IMR-90 (cell line): ENCODE measurements around the gene RNU5D-1. TPM values are rescaled to one million over a fixed set of nuclear protein-coding genes. Genes with fewer than 3 reads are reported as not detected.

Source experiments
- ATAC-seq: fragments of 200-7000 bp; cut with Tn5 transposase; 2 replicates; pipeline ENCODE4 v1.9.1; 2020; ENCODE audit warnings: low read depth, mild to moderate bottlenecking, moderate library complexity
- BruUV-seq: library from RNA; stranded (reverse); fragments of 400-500 nt; replicated peaks from 2 replicates; lab custom pipeline; 2021; lab: Mats Ljungman, UMichigan
- CTCF ChIA-PET: fragments of 300-600 bp; formaldehyde crosslinking; extraction: SDS; loops from one replicate; lab custom pipeline; 2021; ENCODE audit warnings: antibody characterized with exemption; lab: Yijun Ruan, JAX
- POLR2A ChIA-PET: fragments of 300-600 bp; sonication (Branson Sonifier 250); formaldehyde crosslinking; loops from one replicate; lab custom pipeline; 2022; ENCODE audit warnings: antibody characterized with exemption; ENCODE audit not compliant: unreplicated experiment; lab: Charles Lee
- DNase-seq: peaks from one replicate; pipeline ENCODE4 v3.0.0; 2013
- H2AFZ ChIP-seq: replicated peaks from 2 replicates; pipeline ENCODE3; 2013; ENCODE audit warnings: low read length, mild to moderate bottlenecking; ENCODE audit not compliant: poor library complexity
- H2AK5ac ChIP-seq: 2 replicates; pipeline ENCODE4 v1.6.1; 2013; ENCODE audit warnings: low read depth, low read length, inconsistent platforms
- H2AK9ac ChIP-seq: replicated peaks from 2 replicates; pipeline ENCODE3; 2013; ENCODE audit warnings: mild to moderate bottlenecking, low read depth, low read length, moderate library complexity; ENCODE audit not compliant: poor library complexity
- H2BK120ac ChIP-seq: 2 replicates; pipeline ENCODE4 v1.6.1; 2013; ENCODE audit warnings: low read depth, low read length, inconsistent platforms
- H2BK15ac ChIP-seq: 3 replicates; pipeline ENCODE4 v1.6.1; 2013; ENCODE audit warnings: low read depth, low read length, inconsistent platforms
- H2BK20ac ChIP-seq: 2 replicates; pipeline ENCODE4 v1.6.1; 2013; ENCODE audit warnings: low read depth, mild to moderate bottlenecking, inconsistent platforms, low read length, moderate library complexity
- H2BK5ac ChIP-seq: 2 replicates; pipeline ENCODE4 v1.6.1; 2013; ENCODE audit warnings: mild to moderate bottlenecking, low read depth, low read length, inconsistent platforms; ENCODE audit not compliant: poor library complexity, severe bottlenecking
- H3K14ac ChIP-seq: replicated peaks from 2 replicates; pipeline ENCODE4 v1.6.1; 2013; ENCODE audit warnings: low read depth, low read length, inconsistent platforms
- H3K18ac ChIP-seq: 2 replicates; pipeline ENCODE4 v1.6.1; 2013; ENCODE audit warnings: low read depth, low read length, control low read depth
- H3K23ac ChIP-seq: 2 replicates; pipeline ENCODE4 v1.6.1; 2013; ENCODE audit warnings: low read depth, low read length, inconsistent platforms
- H3K27ac ChIP-seq: 2 replicates; pipeline ENCODE4 v1.5.1; 2013; ENCODE audit warnings: mild to moderate bottlenecking, control low read depth, low read length; ENCODE audit not compliant: insufficient read depth
- H3K27me3 ChIP-seq: 2 replicates; pipeline ENCODE4 v1.6.1; 2013; ENCODE audit warnings: low read length; ENCODE audit not compliant: control insufficient read depth, insufficient read depth
- H3K36me3 ChIP-seq: 2 replicates; pipeline ENCODE4 v1.6.1; 2013; ENCODE audit warnings: low read length, mixed read lengths; ENCODE audit not compliant: control insufficient read depth, insufficient read depth
- H3K4ac ChIP-seq: 2 replicates; pipeline ENCODE4 v1.6.1; 2013; ENCODE audit warnings: low read depth, low read length, inconsistent platforms
- H3K4me1 ChIP-seq: 2 replicates; pipeline ENCODE4 v1.6.1; 2013; ENCODE audit warnings: low read length, mixed read lengths; ENCODE audit not compliant: control insufficient read depth, insufficient read depth
- H3K4me2 ChIP-seq: 2 replicates; pipeline ENCODE4 v1.6.1; 2013; ENCODE audit warnings: low read depth, mild to moderate bottlenecking, control low read depth, low read length, moderate library complexity
- H3K4me3 ChIP-seq: 2 replicates; pipeline ENCODE4 v1.5.1; 2013; ENCODE audit warnings: low read depth, mild to moderate bottlenecking, control low read depth, low read length, moderate library complexity; ENCODE audit not compliant: insufficient read depth
- H3K56ac ChIP-seq: 2 replicates; pipeline ENCODE4 v1.6.1; 2013; ENCODE audit warnings: low read length, inconsistent platforms; ENCODE audit not compliant: insufficient read depth; ENCODE audit errors: extremely low read depth
- H3K79me1 ChIP-seq, 2 experiments: 2 replicates each; pipeline ENCODE4 v1.6.1; 2013; ENCODE audit warnings: low read length in 2 of 2, inconsistent platforms in 1 of 2, low read depth in 1 of 2
- H3K9ac ChIP-seq: 2 replicates; pipeline ENCODE4 v1.6.1; 2013; ENCODE audit warnings: low read depth, low read length, control low read depth
- H3K9me1 ChIP-seq: 2 replicates; pipeline ENCODE4 v1.6.1; 2013; ENCODE audit warnings: low read length, inconsistent platforms; ENCODE audit not compliant: insufficient read depth
- H3K9me3 ChIP-seq: 2 replicates; pipeline ENCODE4 v1.6.1; 2013; ENCODE audit warnings: low read length; ENCODE audit not compliant: control insufficient read depth, insufficient read depth
- H4K20me1 ChIP-seq: 2 replicates; pipeline ENCODE4 v1.6.1; 2013; ENCODE audit warnings: low read length, inconsistent platforms; ENCODE audit not compliant: insufficient read depth
- H4K5ac ChIP-seq: 2 replicates; pipeline ENCODE4 v1.6.1; 2013; ENCODE audit warnings: mild to moderate bottlenecking, low read depth, low read length, control low read depth
- H4K8ac ChIP-seq, 2 experiments: 2 replicates each; pipeline ENCODE4 v1.6.1; 2013; ENCODE audit warnings: low read depth in 2 of 2, low read length in 2 of 2, control low read depth in 1 of 2, inconsistent platforms in 1 of 2
- H4K91ac ChIP-seq: 2 replicates; pipeline ENCODE4 v1.6.1; 2013; ENCODE audit warnings: low read depth, low read length, inconsistent platforms; ENCODE audit not compliant: insufficient read depth
- BHLHE40 ChIP-seq: fragments of 150-350 bp; IDR thresholded peaks from 2 replicates; pipeline ENCODE4 v1.6.1; 2016; ENCODE audit warnings: mild to moderate bottlenecking, low read depth, low read length
- MAFK ChIP-seq: IDR thresholded peaks from 2 replicates; pipeline ENCODE4 v1.6.1; 2012; ENCODE audit warnings: low read depth, low read length, improper control_type of control experiment
- MAZ ChIP-seq: IDR thresholded peaks from 2 replicates; pipeline ENCODE4 v1.6.1; 2012; ENCODE audit warnings: low read depth, mild to moderate bottlenecking, low read length, improper control_type of control experiment, moderate library complexity, borderline replicate concordance
- MXI1 ChIP-seq: IDR thresholded peaks from 2 replicates; pipeline ENCODE4 v1.6.1; 2012; ENCODE audit warnings: low read depth, mild to moderate bottlenecking, low read length, moderate library complexity, borderline replicate concordance
- RCOR1 ChIP-seq: IDR thresholded peaks from 2 replicates; pipeline ENCODE4 v1.6.1; 2012; ENCODE audit warnings: mild to moderate bottlenecking, low read length, improper control_type of control experiment; ENCODE audit not compliant: insufficient replicate concordance
- RFX5 ChIP-seq: IDR thresholded peaks from 2 replicates; pipeline ENCODE4 v1.8.0; 2012; ENCODE audit warnings: low read depth, mild to moderate bottlenecking, low read length, moderate library complexity
- SMC3 ChIP-seq: fragments of 150-350 bp; IDR thresholded peaks from 2 replicates; pipeline ENCODE4 v1.6.1; 2016; ENCODE audit warnings: low read depth, mild to moderate bottlenecking, antibody characterized with exemption, low read length, moderate library complexity
- WGBS, 2 experiments: methylation state at CpG; one replicate each; pipeline versions ENCODE4 v1.1.5 to v1.1.7; 2013; ENCODE audit warnings: missing lambda C conversion rate in 2 of 2; ENCODE audit not compliant: insufficient read length in 1 of 2; ENCODE audit errors: extremely low coverage in 2 of 2; 5-methylcytosine and 5-hydroxymethylcytosine counted together
- dilution Hi-C: fragments of 300-500 bp; cut with HindIII; formaldehyde crosslinking; loops from one replicate; pipeline ENCODE4 v1.14.3; 2018; ENCODE audit warnings: low sequenced_read_pairs; ENCODE audit not compliant: unreplicated experiment
- in situ Hi-C: fragments of 300-500 bp; cut with MboI; formaldehyde crosslinking; loops from 3 replicates; pipeline ENCODE4 v1.14.3; 2019; ENCODE audit warnings: low sequenced_read_pairs, inconsistent platforms, mixed read lengths
- intact Hi-C: fragments of 100-400 bp; cut with micrococcal nuclease; formaldehyde crosslinking; loops from 2 replicates; pipeline ENCODE4 v1.10.0; 2022
- polyA plus RNA-seq, 3 experiments: library from polyadenylated mRNA; depleted of rRNA; stranded (reverse); fragments of >200 nt; gene quantifications; 2 replicates each; pipeline ENCODE4 v1.2.3, GENCODE V29; 2012; ENCODE audit warnings: low replicate concordance in 1 of 3
- total RNA-seq: library from RNA; depleted of rRNA; stranded (reverse); fragments of >200 nt; gene quantifications from 2 replicates; pipeline ENCODE4 v1.2.3, GENCODE V29; 2012
- TF ChIP-seq, protein P1 (sequence below): fragments of 150-350 bp; IDR thresholded peaks from 2 replicates; pipeline ENCODE4 v1.6.1; 2016; ENCODE audit warnings: low read depth, mild to moderate bottlenecking, low read length, moderate library complexity, borderline replicate concordance
- TF ChIP-seq, protein P2 (sequence below): fragments of 150-350 bp; IDR thresholded peaks from 2 replicates; pipeline ENCODE4 v1.6.1; 2017; ENCODE audit warnings: mild to moderate bottlenecking, antibody characterized with exemption, low read length, low read depth
- TF ChIP-seq, protein P3 (sequence below): conservative IDR thresholded peaks from 2 replicates; pipeline ENCODE4 v1.5.1; 2012; ENCODE audit warnings: mild to moderate bottlenecking, low read depth, low read length, improper control_type of control experiment

The RNU5D-1 gene
- total and polyA plus RNA-seq, 2 of the 4 experiments (the other 2 are of a cell fraction) = not detected

DNA sequence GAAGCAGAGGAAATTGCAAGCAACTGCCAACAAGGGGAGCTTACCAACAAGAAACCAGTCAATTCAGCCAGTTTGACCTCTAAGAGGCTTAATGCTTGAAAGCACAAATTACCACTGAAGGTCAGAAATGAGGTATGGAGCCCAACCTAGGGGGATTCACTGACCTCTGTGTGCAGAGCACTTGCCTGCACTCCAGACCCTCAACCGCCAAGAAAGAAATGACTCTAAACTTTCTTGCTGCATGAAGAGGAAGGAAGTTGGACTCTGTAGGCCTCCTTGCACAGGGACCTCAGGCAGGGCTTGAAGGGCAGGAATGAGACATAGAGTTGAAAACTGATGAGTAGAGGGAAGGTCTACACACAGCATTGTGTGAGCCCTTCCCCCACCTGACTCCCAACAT, 46.4 kb downstream of the RNU5D-1 start:
- H3K9ac ChIP-seq = no peak overlapping the region
- H4K8ac ChIP-seq = no peak overlapping the region
- H4K5ac ChIP-seq = no peak overlapping the region
- H2BK5ac ChIP-seq = no peak overlapping the region
- H2AK5ac ChIP-seq = no peak overlapping the region
- no peak for ATAC-seq
- no peak overlapping the region for H2BK15ac ChIP-seq
- intact Hi-C loops (no loop called here), dilution Hi-C loops (no loop called here), in situ Hi-C loops (no loop called here)
- H3K23ac ChIP-seq = no peak overlapping the region
- no peak overlapping the region for H2BK20ac ChIP-seq
- H3K4me2 ChIP-seq = no peak overlapping the region
- H4K20me1 ChIP-seq = no peaks in the 10 kb centered on the region
- no peaks in the 10 kb centered on the region for H3K9me3 ChIP-seq
- no peak overlapping the region for H3K56ac ChIP-seq
- H2AK9ac ChIP-seq = no peak overlapping the region
- H3K4ac ChIP-seq = no peak overlapping the region
- H3K18ac ChIP-seq = no peak overlapping the region
- WGBS, 2 experiments = no CpG with 5 or more reads among the region's 1 CpG
- H3K4me3 ChIP-seq = no peak overlapping the region
- H3K27ac ChIP-seq = no peak overlapping the region
- BruUV-seq = no TSS peak
- H3K14ac ChIP-seq = no peak overlapping the region
- no peak for DNase-seq
- no peak overlapping the region for H4K91ac ChIP-seq
- TF ChIP-seq RCOR1 = no peak
- TF ChIP-seq, protein P1, sequence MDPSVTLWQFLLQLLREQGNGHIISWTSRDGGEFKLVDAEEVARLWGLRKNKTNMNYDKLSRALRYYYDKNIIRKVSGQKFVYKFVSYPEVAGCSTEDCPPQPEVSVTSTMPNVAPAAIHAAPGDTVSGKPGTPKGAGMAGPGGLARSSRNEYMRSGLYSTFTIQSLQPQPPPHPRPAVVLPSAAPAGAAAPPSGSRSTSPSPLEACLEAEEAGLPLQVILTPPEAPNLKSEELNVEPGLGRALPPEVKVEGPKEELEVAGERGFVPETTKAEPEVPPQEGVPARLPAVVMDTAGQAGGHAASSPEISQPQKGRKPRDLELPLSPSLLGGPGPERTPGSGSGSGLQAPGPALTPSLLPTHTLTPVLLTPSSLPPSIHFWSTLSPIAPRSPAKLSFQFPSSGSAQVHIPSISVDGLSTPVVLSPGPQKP = no peak
- no peak for TF ChIP-seq MAZ
- no peak for TF ChIP-seq BHLHE40
- no peak for TF ChIP-seq RFX5
- TF ChIP-seq, protein P2, sequence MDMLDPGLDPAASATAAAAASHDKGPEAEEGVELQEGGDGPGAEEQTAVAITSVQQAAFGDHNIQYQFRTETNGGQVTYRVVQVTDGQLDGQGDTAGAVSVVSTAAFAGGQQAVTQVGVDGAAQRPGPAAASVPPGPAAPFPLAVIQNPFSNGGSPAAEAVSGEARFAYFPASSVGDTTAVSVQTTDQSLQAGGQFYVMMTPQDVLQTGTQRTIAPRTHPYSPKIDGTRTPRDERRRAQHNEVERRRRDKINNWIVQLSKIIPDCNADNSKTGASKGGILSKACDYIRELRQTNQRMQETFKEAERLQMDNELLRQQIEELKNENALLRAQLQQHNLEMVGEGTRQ = no peak
- no peak for TF ChIP-seq SMC3
- TF ChIP-seq MAFK = no peak
- TF ChIP-seq, protein P3, sequence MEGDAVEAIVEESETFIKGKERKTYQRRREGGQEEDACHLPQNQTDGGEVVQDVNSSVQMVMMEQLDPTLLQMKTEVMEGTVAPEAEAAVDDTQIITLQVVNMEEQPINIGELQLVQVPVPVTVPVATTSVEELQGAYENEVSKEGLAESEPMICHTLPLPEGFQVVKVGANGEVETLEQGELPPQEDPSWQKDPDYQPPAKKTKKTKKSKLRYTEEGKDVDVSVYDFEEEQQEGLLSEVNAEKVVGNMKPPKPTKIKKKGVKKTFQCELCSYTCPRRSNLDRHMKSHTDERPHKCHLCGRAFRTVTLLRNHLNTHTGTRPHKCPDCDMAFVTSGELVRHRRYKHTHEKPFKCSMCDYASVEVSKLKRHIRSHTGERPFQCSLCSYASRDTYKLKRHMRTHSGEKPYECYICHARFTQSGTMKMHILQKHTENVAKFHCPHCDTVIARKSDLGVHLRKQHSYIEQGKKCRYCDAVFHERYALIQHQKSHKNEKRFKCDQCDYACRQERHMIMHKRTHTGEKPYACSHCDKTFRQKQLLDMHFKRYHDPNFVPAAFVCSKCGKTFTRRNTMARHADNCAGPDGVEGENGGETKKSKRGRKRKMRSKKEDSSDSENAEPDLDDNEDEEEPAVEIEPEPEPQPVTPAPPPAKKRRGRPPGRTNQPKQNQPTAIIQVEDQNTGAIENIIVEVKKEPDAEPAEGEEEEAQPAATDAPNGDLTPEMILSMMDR = no peak
- TF ChIP-seq MXI1 = no peak
- no peaks in the 10 kb centered on the region for H3K4me1 ChIP-seq
- no peaks in the 10 kb centered on the region for H3K9me1 ChIP-seq
- peaks cover 10% of the 10 kb centered on the region for H3K27me3 ChIP-seq
- no peak overlapping the region for H2BK120ac ChIP-seq
- ChIA-PET CTCF (no interaction called here), POLR2A (interaction anchor here (0.6 kb wide), 1 partner anchor 46 kb away, joined by 4 read pairs; no protein-coding TSS in a partner anchor)
- no peaks in the 10 kb centered on the region for H3K36me3 ChIP-seq
- no peaks in the 10 kb centered on the region; a peak in 1 of 4 replicates for H3K79me1 ChIP-seq
- H2AFZ ChIP-seq = no peak overlapping the region
